ENCODE measurements around the gene PDGFRA. TPM values are rescaled to one million over a fixed set of nuclear protein-coding genes. Genes with fewer than 3 reads are reported as not detected.

Gene PDGFRA
- total RNA-seq, 1 experiment from 2014 or later: not detected

DNA sequence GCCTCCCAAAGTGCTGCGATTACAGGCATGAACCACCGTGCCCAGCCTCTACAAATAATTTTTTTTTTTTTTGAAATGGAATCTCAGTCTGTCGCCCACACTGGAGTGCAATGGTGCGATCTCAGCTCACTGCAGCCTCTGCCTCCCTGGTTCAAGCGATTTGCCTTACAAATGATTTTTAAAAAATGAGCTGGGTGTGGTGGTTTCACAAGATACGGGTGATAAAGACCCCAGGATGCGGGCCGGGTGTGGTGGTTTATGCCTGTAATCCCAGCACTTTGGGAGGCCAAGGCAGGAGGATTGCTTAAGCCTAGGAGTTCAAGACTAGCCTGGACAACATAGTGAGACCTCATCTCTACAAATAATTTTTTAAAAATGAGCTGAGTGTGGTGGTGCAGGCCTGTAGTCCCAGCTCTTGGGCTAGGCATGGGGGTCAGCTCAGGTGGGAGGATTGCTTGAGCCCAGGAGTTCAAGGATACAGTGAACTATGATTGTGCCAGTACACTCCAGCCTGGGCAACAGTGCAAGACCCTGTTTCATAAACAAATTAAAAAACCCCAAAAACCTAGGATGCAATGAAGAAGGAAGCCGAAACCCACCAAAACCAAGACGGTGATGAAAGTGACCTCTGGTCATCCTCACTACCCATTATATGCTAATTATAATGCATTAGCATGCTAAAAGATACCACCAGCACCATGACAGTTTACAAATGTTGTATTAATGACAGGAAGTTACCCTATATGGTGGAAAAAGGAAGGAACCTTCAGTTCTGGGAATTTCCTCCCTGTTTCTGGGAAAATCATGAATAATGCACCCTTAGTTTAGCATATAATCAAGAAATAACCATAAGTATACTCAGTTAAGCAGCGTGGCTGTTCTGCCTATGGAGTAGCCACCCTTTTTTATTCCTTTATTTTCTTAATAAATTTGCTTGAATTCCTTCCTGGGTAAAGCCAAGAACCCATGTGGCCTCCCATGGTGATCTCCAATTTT is 27.7 kb downstream of the PDGFRA start:
- Histone ChIP-seq H3F3A (ENCODE audit: insufficient read depth, low read depth) (no peaks in the 10 kb centered on the region), H3K9me2 (ENCODE audit: insufficient read depth) (no peaks in the 10 kb centered on the region), H3K36me3 (ENCODE audit: low read depth) (no peaks in the 10 kb centered on the region), H3K79me2 (ENCODE audit: low read depth) (no peaks in the 10 kb centered on the region), H3K27me3 (ENCODE audit: insufficient read depth, low read depth) (no peaks in the 10 kb centered on the region), H3K4me1 (replicated peaks; ENCODE audit: insufficient read depth) (no peaks in the 10 kb centered on the region), H2AFZ (no peak overlapping the region), H3K4me3 (no peak overlapping the region), H3K9me3 (ENCODE audit: insufficient read depth, low read depth) (no peaks in the 10 kb centered on the region), H3K27ac (no peak overlapping the region), H3K4me2 (no peak overlapping the region), H4K20me1 (ENCODE audit: insufficient read depth) (no peaks in the 10 kb centered on the region)
- BruUV-seq (replicated peaks): no TSS peak
- intact Hi-C loops (cut with micrococcal nuclease; ENCODE audit: unreplicated experiment): no loop called here
- ChIA-PET CTCF (no interaction called here), POLR2A (ENCODE audit: unreplicated experiment) (no interaction called here)
- DNase-seq: no peak
- no peak for TF ChIP-seq EZH2 (IDR thresholded peaks at IDR 0.05; ENCODE audit: low read depth)
- TF ChIP-seq, protein P1, sequence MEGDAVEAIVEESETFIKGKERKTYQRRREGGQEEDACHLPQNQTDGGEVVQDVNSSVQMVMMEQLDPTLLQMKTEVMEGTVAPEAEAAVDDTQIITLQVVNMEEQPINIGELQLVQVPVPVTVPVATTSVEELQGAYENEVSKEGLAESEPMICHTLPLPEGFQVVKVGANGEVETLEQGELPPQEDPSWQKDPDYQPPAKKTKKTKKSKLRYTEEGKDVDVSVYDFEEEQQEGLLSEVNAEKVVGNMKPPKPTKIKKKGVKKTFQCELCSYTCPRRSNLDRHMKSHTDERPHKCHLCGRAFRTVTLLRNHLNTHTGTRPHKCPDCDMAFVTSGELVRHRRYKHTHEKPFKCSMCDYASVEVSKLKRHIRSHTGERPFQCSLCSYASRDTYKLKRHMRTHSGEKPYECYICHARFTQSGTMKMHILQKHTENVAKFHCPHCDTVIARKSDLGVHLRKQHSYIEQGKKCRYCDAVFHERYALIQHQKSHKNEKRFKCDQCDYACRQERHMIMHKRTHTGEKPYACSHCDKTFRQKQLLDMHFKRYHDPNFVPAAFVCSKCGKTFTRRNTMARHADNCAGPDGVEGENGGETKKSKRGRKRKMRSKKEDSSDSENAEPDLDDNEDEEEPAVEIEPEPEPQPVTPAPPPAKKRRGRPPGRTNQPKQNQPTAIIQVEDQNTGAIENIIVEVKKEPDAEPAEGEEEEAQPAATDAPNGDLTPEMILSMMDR (conservative IDR thresholded peaks at IDR 0.05): no peak

DNA sequence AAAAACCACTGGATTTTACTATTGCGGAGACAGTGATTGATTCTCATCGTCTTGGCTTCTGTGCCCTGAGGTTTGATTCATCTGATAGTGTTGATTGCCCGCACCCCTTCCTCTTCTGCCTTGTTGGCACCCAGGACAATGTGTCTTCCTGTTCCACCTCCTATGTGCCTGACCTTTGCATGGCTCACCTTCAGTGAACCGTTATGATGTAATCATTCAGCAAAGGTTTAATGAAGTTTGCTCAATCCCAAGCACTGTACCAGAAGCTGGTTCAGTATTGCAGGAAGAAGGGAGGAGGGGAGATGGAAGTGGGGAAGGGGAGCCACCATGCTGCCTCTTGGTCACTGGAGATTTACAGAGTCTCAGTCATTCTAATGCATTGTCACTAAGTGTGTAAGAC is 36.3 kb downstream of the PDGFRA start:
- intact Hi-C loops (cut with micrococcal nuclease; ENCODE audit: unreplicated experiment): no loop called here
- DNase-seq: no peak
- H3K36me3 ChIP-seq (ENCODE audit: low read depth): no peaks in the 10 kb centered on the region
- H3K9me2 ChIP-seq (ENCODE audit: insufficient read depth): no peaks in the 10 kb centered on the region
- no peak overlapping the region for H3K27ac ChIP-seq
- H3K79me2 ChIP-seq (ENCODE audit: low read depth): no peaks in the 10 kb centered on the region
- H3F3A ChIP-seq (ENCODE audit: insufficient read depth, low read depth): no peaks in the 10 kb centered on the region
- no peak overlapping the region for H3K4me3 ChIP-seq
- H2AFZ ChIP-seq: no peak overlapping the region
- no peaks in the 10 kb centered on the region for H3K27me3 ChIP-seq (ENCODE audit: insufficient read depth, low read depth)
- no peak overlapping the region for H3K4me2 ChIP-seq
- H4K20me1 ChIP-seq (ENCODE audit: insufficient read depth): no peaks in the 10 kb centered on the region
- ChIA-PET POLR2A (ENCODE audit: unreplicated experiment) (no interaction called here), CTCF (no interaction called here)
- H3K4me1 ChIP-seq (replicated peaks; ENCODE audit: insufficient read depth): no peaks in the 10 kb centered on the region
- H3K9me3 ChIP-seq (ENCODE audit: insufficient read depth, low read depth): no peaks in the 10 kb centered on the region
- TF ChIP-seq EZH2 (IDR thresholded peaks at IDR 0.05; ENCODE audit: low read depth): no peak
- TF ChIP-seq, protein P1 (conservative IDR thresholded peaks at IDR 0.05): no peak
- BruUV-seq (replicated peaks): no TSS peak

DNA sequence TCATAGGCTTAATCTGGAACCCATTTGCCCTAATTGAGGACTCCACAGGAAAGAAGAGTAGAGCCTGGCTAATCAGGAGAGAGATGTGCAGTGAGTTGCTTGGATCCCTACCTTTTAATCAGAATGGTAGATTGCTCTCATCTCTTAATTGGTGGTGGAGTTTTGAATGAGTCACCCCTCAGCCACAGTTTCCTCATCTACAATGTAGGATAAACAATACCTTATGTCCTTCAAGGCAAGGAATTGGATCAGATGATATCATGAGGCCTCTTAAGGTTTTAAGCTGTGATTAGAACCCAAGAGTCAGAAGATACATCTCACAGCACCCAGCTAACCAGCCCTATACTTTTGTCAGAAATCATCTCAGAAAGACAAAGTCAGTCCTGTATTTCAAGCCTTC is 39.1 kb downstream of the PDGFRA start:
- Histone ChIP-seq H3K9me3 (ENCODE audit: insufficient read depth, low read depth) (no peaks in the 10 kb centered on the region), H2AFZ (no peak overlapping the region), H3F3A (ENCODE audit: insufficient read depth, low read depth) (no peaks in the 10 kb centered on the region), H3K79me2 (ENCODE audit: low read depth) (no peaks in the 10 kb centered on the region), H3K4me1 (replicated peaks; ENCODE audit: insufficient read depth) (no peaks in the 10 kb centered on the region), H4K20me1 (ENCODE audit: insufficient read depth) (no peaks in the 10 kb centered on the region), H3K4me2 (no peak overlapping the region), H3K9me2 (ENCODE audit: insufficient read depth) (no peaks in the 10 kb centered on the region), H3K27ac (no peak overlapping the region), H3K36me3 (ENCODE audit: low read depth) (no peaks in the 10 kb centered on the region), H3K4me3 (no peak overlapping the region), H3K27me3 (ENCODE audit: insufficient read depth, low read depth) (no peaks in the 10 kb centered on the region)
- POLR2A ChIA-PET (ENCODE audit: unreplicated experiment): no interaction called here
- CTCF ChIA-PET: no interaction called here
- no peak for DNase-seq
- TF ChIP-seq, protein P1 (conservative IDR thresholded peaks at IDR 0.05): no peak
- TF ChIP-seq EZH2 (IDR thresholded peaks at IDR 0.05; ENCODE audit: low read depth): no peak
- intact Hi-C loops (cut with micrococcal nuclease; ENCODE audit: unreplicated experiment): no loop called here
- no TSS peak for BruUV-seq (replicated peaks)

Measured in PC-9 (cell line).